Uterus (tissue), 4 donors: ENCODE data around the gene ISM2. TPM values are rescaled to one million over a fixed set of nuclear protein-coding genes. Genes with fewer than 3 reads are reported as not detected.

Experiments
- DNase-seq, 2 donors: peaks; one replicate each; pipeline ENCODE4 v3.0.0-alpha.2; 2019 to 2020
- H3K27ac ChIP-seq, 2 donors: fragments of 200-600 bp; sonication (generic); 1 replicate in 1 of 2; 2 replicates in 1 of 2; pipeline ENCODE4 v1.5.1; 2016 to 2018
- H3K27me3 ChIP-seq, 2 donors: fragments of 200-600 bp; sonication (generic); one replicate each; pipeline ENCODE4 v1.5.1; 2018 to 2019; ENCODE audit warnings: control low read depth in 1 of 2
- H3K36me3 ChIP-seq, 2 donors: fragments of 200-600 bp; sonication (generic); one replicate each; pipeline ENCODE4 v1.5.1; 2019; ENCODE audit warnings: control low read depth in 1 of 2
- H3K4me1 ChIP-seq, 2 donors: fragments of 200-600 bp; sonication (generic); one replicate each; pipeline ENCODE4 v1.5.1; 2018 to 2019; ENCODE audit warnings: control low read depth in 1 of 2
- H3K4me3 ChIP-seq, 2 donors: fragments of 200-600 bp; sonication (generic); 1 replicate in 1 of 2; 2 replicates in 1 of 2; pipeline ENCODE4 v1.5.1; 2018 to 2019; ENCODE audit warnings: mild to moderate bottlenecking in 1 of 2
- H3K9me3 ChIP-seq, 2 donors: fragments of 200-600 bp; sonication (generic); one replicate each; pipeline ENCODE4 v1.5.1; 2019; ENCODE audit warnings: control low read depth in 1 of 2
- POLR2A ChIP-seq, 2 donors: fragments of 450-650 bp; IDR thresholded peaks; one replicate each; pipeline ENCODE4 v1.6.1; 2016; ENCODE audit warnings: antibody characterized with exemption in 2 of 2, mild to moderate bottlenecking in 1 of 2, moderate library complexity in 1 of 2
- intact Hi-C: fragments of 100-400 bp; cut with DNase I; formaldehyde crosslinking; loops from one replicate; pipeline ENCODE4 v1.15.1; 2023; ENCODE audit warnings: low total_unique reads
- total RNA-seq, 4 donors: library from RNA; depleted of rRNA in 3 of 4; stranded (reverse); fragments of >200 nt in 3 of 4; gene quantifications; one replicate each; pipeline versions ENCODE4 v1.1.0 to v1.2.4, GENCODE V29; 2014 to 2023
- TF ChIP-seq, protein P1 (sequence below), 4 experiments: fragments of 200-600 bp in 2 of 4; fragments of 450-650 bp in 2 of 4; sonication (generic) in 2 of 4; IDR thresholded peaks; one replicate each; pipeline ENCODE4 v1.5.1; 2016 to 2019; ENCODE audit warnings: antibody characterized with exemption in 4 of 4, mild to moderate bottlenecking in 2 of 4, moderate library complexity in 1 of 4
- donor health status: DM: yes; HTN: yes; CAD: no.

The ISM2 gene
- total RNA-seq, 4 donors from 2014 or later = 0.69 to 1.5 TPM; not detected in 2

GRCh38 chr14:77520555-77520954 is 21.9 kb upstream of the ISM2 start:
- Histone ChIP-seq H3K4me1 (no peaks in the 10 kb centered on the region), H3K27me3 (no peaks in the 10 kb centered on the region), H3K4me3 (no peak overlapping the region), H3K27ac (no peak overlapping the region), H3K9me3 (no peaks in the 10 kb centered on the region), H3K36me3 (no peaks in the 10 kb centered on the region)
- no peak for DNase-seq
- intact Hi-C loops = no loop called here
- TF ChIP-seq, protein P1, sequence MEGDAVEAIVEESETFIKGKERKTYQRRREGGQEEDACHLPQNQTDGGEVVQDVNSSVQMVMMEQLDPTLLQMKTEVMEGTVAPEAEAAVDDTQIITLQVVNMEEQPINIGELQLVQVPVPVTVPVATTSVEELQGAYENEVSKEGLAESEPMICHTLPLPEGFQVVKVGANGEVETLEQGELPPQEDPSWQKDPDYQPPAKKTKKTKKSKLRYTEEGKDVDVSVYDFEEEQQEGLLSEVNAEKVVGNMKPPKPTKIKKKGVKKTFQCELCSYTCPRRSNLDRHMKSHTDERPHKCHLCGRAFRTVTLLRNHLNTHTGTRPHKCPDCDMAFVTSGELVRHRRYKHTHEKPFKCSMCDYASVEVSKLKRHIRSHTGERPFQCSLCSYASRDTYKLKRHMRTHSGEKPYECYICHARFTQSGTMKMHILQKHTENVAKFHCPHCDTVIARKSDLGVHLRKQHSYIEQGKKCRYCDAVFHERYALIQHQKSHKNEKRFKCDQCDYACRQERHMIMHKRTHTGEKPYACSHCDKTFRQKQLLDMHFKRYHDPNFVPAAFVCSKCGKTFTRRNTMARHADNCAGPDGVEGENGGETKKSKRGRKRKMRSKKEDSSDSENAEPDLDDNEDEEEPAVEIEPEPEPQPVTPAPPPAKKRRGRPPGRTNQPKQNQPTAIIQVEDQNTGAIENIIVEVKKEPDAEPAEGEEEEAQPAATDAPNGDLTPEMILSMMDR (IDR thresholded peaks at IDR 0.05) = no peak
- TF ChIP-seq POLR2A (IDR thresholded peaks at IDR 0.05) = no peak

GRCh38 chr14:77516126-77516525 is 17.5 kb upstream of the ISM2 start:
- intact Hi-C loops = no loop called here
- Histone ChIP-seq H3K4me1 (no peaks in the 10 kb centered on the region), H3K9me3 (no peaks in the 10 kb centered on the region), H3K36me3 (no peaks in the 10 kb centered on the region), H3K27me3 (no peaks in the 10 kb centered on the region), H3K4me3 (no peak overlapping the region), H3K27ac (no peak overlapping the region)
- no peak for TF ChIP-seq POLR2A (IDR thresholded peaks at IDR 0.05)
- TF ChIP-seq, protein P1 (IDR thresholded peaks at IDR 0.05) = no peak
- DNase-seq = no peak

DNA sequence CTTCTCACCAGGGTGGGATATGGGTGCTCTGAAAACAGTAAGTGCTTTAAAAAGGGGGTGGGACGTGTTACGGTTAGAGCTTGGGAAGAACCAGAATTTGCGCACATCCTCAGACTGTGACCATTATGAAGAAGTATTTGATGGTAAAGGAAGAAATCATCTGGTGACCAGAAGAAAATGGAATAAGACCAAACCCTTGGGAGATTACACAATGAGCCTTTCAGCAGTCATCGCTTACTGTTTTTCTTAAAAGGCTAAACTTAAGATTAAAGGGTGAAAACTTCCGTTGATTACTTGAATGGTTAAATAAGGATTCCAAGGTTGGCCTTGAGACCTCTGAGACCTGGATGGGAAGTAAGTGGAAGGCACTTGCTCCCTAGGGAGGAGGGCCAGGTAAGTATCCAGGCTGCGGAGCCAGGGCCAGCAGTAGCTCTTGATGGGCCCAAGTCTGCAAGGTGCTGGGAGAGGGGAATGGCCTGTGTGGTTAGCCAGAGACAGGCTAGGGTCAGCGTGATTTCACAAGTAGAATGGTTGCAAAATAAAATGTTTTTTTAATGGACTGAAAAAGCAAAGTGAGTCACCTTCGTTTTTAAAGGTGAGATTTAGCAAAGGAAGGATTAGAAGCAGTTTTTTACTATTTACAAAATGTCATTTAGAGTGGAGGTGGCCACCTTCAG is 13.0 kb upstream of the ISM2 start:
- Histone ChIP-seq H3K4me1 (no peaks in the 10 kb centered on the region), H3K36me3 (no peaks in the 10 kb centered on the region), H3K27me3 (no peaks in the 10 kb centered on the region), H3K27ac (no peak overlapping the region), H3K9me3 (no peaks in the 10 kb centered on the region), H3K4me3 (no peak overlapping the region)
- DNase-seq = no peak
- intact Hi-C loops = no loop called here
- TF ChIP-seq, protein P1 (IDR thresholded peaks at IDR 0.05) = no peak
- TF ChIP-seq POLR2A (IDR thresholded peaks at IDR 0.05) = no peak

- no peaks in the 10 kb centered on the region for H3K27me3 ChIP-seq
Measured at GRCh38 chr14:77509366-77509765, 10.8 kb upstream of the ISM2 start.

GRCh38 chr14:77508876-77509275 is 10.3 kb upstream of the ISM2 start:
- no peaks in the 10 kb centered on the region for H3K36me3 ChIP-seq
- H3K27me3 ChIP-seq = no peaks in the 10 kb centered on the region
- no peak overlapping the region for H3K4me3 ChIP-seq
- peak overlapping the region; percentile 73 to 85 for H3K27ac ChIP-seq
- TF ChIP-seq, protein P1 (IDR thresholded peaks at IDR 0.05) = no peak
- no peak for TF ChIP-seq POLR2A (IDR thresholded peaks at IDR 0.05)
- H3K9me3 ChIP-seq = no peaks in the 10 kb centered on the region
- H3K4me1 ChIP-seq = no peaks in the 10 kb centered on the region
- no peak for DNase-seq
- intact Hi-C loops = no loop called here

More at GRCh38 chr14:77509366-77509765, 10.8 kb upstream of the ISM2 start:
- no peaks in the 10 kb centered on the region for H3K9me3 ChIP-seq
- H3K4me3 ChIP-seq = no peak overlapping the region
- no peaks in the 10 kb centered on the region for H3K4me1 ChIP-seq
- intact Hi-C loops = no loop called here
- no peaks in the 10 kb centered on the region for H3K36me3 ChIP-seq
- no peak for DNase-seq
- peak overlapping the region in 1 of 2 donors; percentile 73 for H3K27ac ChIP-seq
- no peak for TF ChIP-seq POLR2A (IDR thresholded peaks at IDR 0.05)
- TF ChIP-seq, protein P1 (IDR thresholded peaks at IDR 0.05) = no peak
